H1 (cell line): ENCODE measurements around the gene PDIA2. TPM values are rescaled to one million over a fixed set of nuclear protein-coding genes. Genes with fewer than 3 reads are reported as not detected.

Experiments used
- CTCF ChIA-PET: fragments of 300-600 bp; sonication (Branson Sonifier 250); formaldehyde crosslinking; loops from one replicate; lab custom pipeline; 2021; ENCODE audit not compliant: partially characterized antibody; lab: Charles Lee
- POLR2A ChIA-PET: fragments of 300-600 bp; sonication (Branson Sonifier 250); formaldehyde crosslinking; loops from one replicate; lab custom pipeline; 2021; ENCODE audit warnings: inconsistent platforms; ENCODE audit not compliant: partially characterized antibody; lab: Charles Lee
- DNase-seq, 2 experiments: peaks; one replicate each; pipeline versions ENCODE4 v3.0.0 to v3.0.0-alpha.2; 2010 to 2022; ENCODE audit warnings: low spot score in 2 of 2, low read depth in 1 of 2, mixed read lengths in 1 of 2
- FAIRE-seq: peaks from 2 replicates; lab custom pipeline; 2011; peaks lifted over from hg19 to GRCh38; lab: Jason Lieb, UNC
- H2AFZ ChIP-seq: 2 replicates; pipeline ENCODE4 v1.8.1; 2012; ENCODE audit warnings: low read length, inconsistent platforms
- H2AK5ac ChIP-seq: 2 replicates; pipeline ENCODE4 v1.6.1; 2013; ENCODE audit warnings: low read depth, low read length
- H2BK120ac ChIP-seq: replicated peaks from 2 replicates; pipeline ENCODE3; 2013; ENCODE audit warnings: low read depth, low read length, inconsistent platforms
- H2BK12ac ChIP-seq: 2 replicates; pipeline ENCODE4 v1.6.1; 2013; ENCODE audit warnings: low read depth, low read length
- H2BK15ac ChIP-seq: 2 replicates; pipeline ENCODE4 v1.6.1; 2013; ENCODE audit warnings: low read length
- H2BK20ac ChIP-seq: 2 replicates; pipeline ENCODE4 v1.6.1; 2013; ENCODE audit warnings: low read length
- H2BK5ac ChIP-seq: 2 replicates; pipeline ENCODE4 v1.6.1; 2013; ENCODE audit warnings: low read depth, low read length
- H3K14ac ChIP-seq: 2 replicates; pipeline ENCODE4 v1.6.1; 2013; ENCODE audit warnings: inconsistent platforms; ENCODE audit not compliant: insufficient read length
- H3K18ac ChIP-seq: 2 replicates; pipeline ENCODE4 v1.6.1; 2013; ENCODE audit warnings: low read length; ENCODE audit errors: extremely low read depth
- H3K23ac ChIP-seq: 2 replicates; pipeline ENCODE4 v1.6.1; 2013; ENCODE audit warnings: inconsistent platforms; ENCODE audit not compliant: insufficient read length
- H3K23me2 ChIP-seq: 2 replicates; pipeline ENCODE4 v1.6.1; 2013; ENCODE audit warnings: low read depth, low read length
- H3K27ac ChIP-seq: 2 replicates; pipeline ENCODE4 v1.6.1; 2011; ENCODE audit warnings: low read depth, low read length, inconsistent platforms
- H3K27me3 ChIP-seq, 4 experiments: replicated peaks in 1 of 4; 1 replicate in 1 of 4; 2 replicates in 3 of 4; pipeline versions ENCODE4 v1.6.1 to v1.8.1; 2011 to 2013; ENCODE audit warnings: low read length in 3 of 4, mild to moderate bottlenecking in 3 of 4, inconsistent platforms in 2 of 4, mixed read lengths in 2 of 4, moderate library complexity in 1 of 4; ENCODE audit not compliant: control insufficient read depth in 3 of 4, insufficient read depth in 3 of 4; ENCODE audit errors: extremely low read depth in 1 of 4
- H3K36me3 ChIP-seq, 4 experiments: 2 replicates each; pipeline versions ENCODE4 v1.6.1 to v1.8.1; 2011 to 2013; ENCODE audit warnings: mild to moderate bottlenecking in 4 of 4, low read length in 3 of 4, moderate library complexity in 2 of 4, control low read depth in 1 of 4, inconsistent platforms in 1 of 4; ENCODE audit not compliant: insufficient read depth in 4 of 4, control insufficient read depth in 2 of 4
- H3K4ac ChIP-seq: replicated peaks from 2 replicates; pipeline ENCODE3; 2013; ENCODE audit warnings: low read length, low read depth, mixed read lengths, inconsistent platforms; ENCODE audit not compliant: insufficient read length
- H3K4me1 ChIP-seq, 4 experiments: replicated peaks in 1 of 4; 1 replicate in 1 of 4; 2 replicates in 3 of 4; pipeline versions ENCODE4 v1.6.1 to v1.8.1; 2011 to 2013; ENCODE audit warnings: low read length in 3 of 4, inconsistent platforms in 2 of 4, mixed read lengths in 1 of 4; ENCODE audit not compliant: insufficient read depth in 4 of 4, control insufficient read depth in 3 of 4
- H3K4me2 ChIP-seq, 2 experiments: 2 replicates each; pipeline versions ENCODE4 v1.6.1 to v1.8.1; 2011 to 2013; ENCODE audit warnings: low read depth in 2 of 2, low read length in 2 of 2, control low read depth in 1 of 2, inconsistent platforms in 1 of 2, mild to moderate bottlenecking in 1 of 2; ENCODE audit not compliant: insufficient read depth in 1 of 2
- H3K4me3 ChIP-seq, 4 experiments: fragments of 200-600, 300-600 bp in 1 of 4; sonication (generic), shearing (Covaris generic), sonication (Bioruptor Twin) in 1 of 4; 2 replicates each; pipeline versions ENCODE4 v1.5.1 to v1.8.1; 2011 to 2016; ENCODE audit warnings: low read length in 4 of 4, low read depth in 3 of 4, control low read depth in 2 of 4, inconsistent platforms in 2 of 4, mild to moderate bottlenecking in 2 of 4, mixed read lengths in 1 of 4, moderate library complexity in 1 of 4; ENCODE audit not compliant: insufficient read depth in 2 of 4; ENCODE audit errors: extremely low read depth in 1 of 4
- H3K56ac ChIP-seq: replicated peaks from 2 replicates; pipeline ENCODE3; 2013; ENCODE audit warnings: low read depth, mild to moderate bottlenecking, mixed read lengths, low read length, inconsistent platforms; ENCODE audit not compliant: insufficient read length
- H3K79me1 ChIP-seq: 2 replicates; pipeline ENCODE4 v1.6.1; 2013; ENCODE audit warnings: low read depth, low read length, control low read depth
- H3K79me2 ChIP-seq, 2 experiments: 2 replicates each; pipeline versions ENCODE4 v1.6.1 to v1.8.1; 2012 to 2013; ENCODE audit warnings: low read length in 2 of 2, mild to moderate bottlenecking in 2 of 2, inconsistent platforms in 1 of 2; ENCODE audit not compliant: insufficient read depth in 2 of 2, control insufficient read depth in 1 of 2
- H3K9ac ChIP-seq, 4 experiments: replicated peaks in 1 of 4; 1 replicate in 1 of 4; 2 replicates in 3 of 4; pipeline versions ENCODE4 v1.6.1 to v1.8.1; 2011 to 2013; ENCODE audit warnings: low read depth in 3 of 4, low read length in 3 of 4, control low read depth in 2 of 4, mild to moderate bottlenecking in 2 of 4, moderate library complexity in 2 of 4, inconsistent platforms in 1 of 4; ENCODE audit errors: extremely low read depth in 1 of 4
- H3K9me3 ChIP-seq, 2 experiments: 2 replicates each; pipeline versions ENCODE4 v1.6.1 to v1.8.1; 2012 to 2013; ENCODE audit warnings: mild to moderate bottlenecking in 2 of 2, moderate library complexity in 2 of 2, control low read depth in 1 of 2, inconsistent platforms in 1 of 2, low read depth in 1 of 2, low read length in 1 of 2, mixed read lengths in 1 of 2; ENCODE audit not compliant: insufficient read depth in 2 of 2
- H4K20me1 ChIP-seq, 2 experiments: replicated peaks in 1 of 2; 2 replicates each; pipeline versions ENCODE3 to v1.8.1; 2011 to 2013; ENCODE audit warnings: inconsistent platforms in 2 of 2, low read length in 2 of 2, mild to moderate bottlenecking in 1 of 2; ENCODE audit not compliant: insufficient read depth in 2 of 2, control insufficient read depth in 1 of 2
- H4K5ac ChIP-seq: 2 replicates; pipeline ENCODE4 v1.6.1; 2013; ENCODE audit warnings: low read length, low read depth, mixed read lengths, inconsistent platforms; ENCODE audit not compliant: insufficient read length
- H4K8ac ChIP-seq: 2 replicates; pipeline ENCODE4 v1.8.0; 2013; ENCODE audit warnings: mild to moderate bottlenecking, moderate library complexity, low read length, inconsistent platforms; ENCODE audit not compliant: insufficient read depth; ENCODE audit errors: extremely low read depth
- H4K91ac ChIP-seq: replicated peaks from 2 replicates; pipeline ENCODE3; 2013; ENCODE audit warnings: low read length, mixed read lengths, inconsistent platforms; ENCODE audit not compliant: insufficient read length
- ATF3 ChIP-seq: IDR thresholded peaks from 2 replicates; pipeline ENCODE4 v1.6.1; 2011; ENCODE audit warnings: low read depth, mild to moderate bottlenecking, low read length; ENCODE audit not compliant: insufficient read depth
- BCL11A ChIP-seq, 2 experiments: IDR thresholded peaks; one replicate each; pipeline ENCODE4 v1.6.1; 2011; ENCODE audit warnings: low read depth in 2 of 2, low read length in 2 of 2, mild to moderate bottlenecking in 2 of 2
- CBX8 ChIP-seq: fragments of 300-800, 300-1000 bp; sonication (generic); IDR thresholded peaks from 2 replicates; pipeline ENCODE4 v1.7.1; 2016; ENCODE audit warnings: low read depth, low read length, borderline replicate concordance
- CEBPB ChIP-seq: IDR thresholded peaks from 2 replicates; pipeline ENCODE4 v1.6.1; 2012; ENCODE audit warnings: low read depth, low read length
- HDAC6 ChIP-seq: IDR thresholded peaks from one replicate; pipeline ENCODE4 v1.7.1; 2012; ENCODE audit warnings: low read depth, mild to moderate bottlenecking, inconsistent platforms, low read length, moderate library complexity
- JUND ChIP-seq: IDR thresholded peaks from 2 replicates; pipeline ENCODE4 v1.6.1; 2011; ENCODE audit warnings: mild to moderate bottlenecking, improper control_type of control experiment, low read length
- KDM1A ChIP-seq: fragments of 200-600, 300-600 bp; sonication (generic); IDR thresholded peaks from 2 replicates; pipeline ENCODE4 v1.7.1; 2016; ENCODE audit warnings: mild to moderate bottlenecking, low read length, borderline replicate concordance
- SAP30 ChIP-seq: fragments of 300-600 bp; sonication (generic); IDR thresholded peaks from 2 replicates; pipeline ENCODE4 v1.7.1; 2012; ENCODE audit warnings: low read length, moderate library complexity, mild to moderate bottlenecking, inconsistent platforms; ENCODE audit not compliant: insufficient read depth, insufficient replicate concordance
- TEAD4 ChIP-seq: IDR thresholded peaks from 2 replicates; pipeline ENCODE4 v1.6.1; 2012; ENCODE audit warnings: low read depth, low read length, inconsistent platforms, mixed read lengths
- YY1 ChIP-seq: IDR thresholded peaks from 2 replicates; pipeline ENCODE4 v1.6.1; 2011; ENCODE audit warnings: low read depth, mild to moderate bottlenecking, low read length
- WGBS, 2 experiments: shearing (Covaris generic) in 1 of 2; methylation state at CpG; one replicate each; pipeline versions ENCODE4 v1.1.6 to v1.1.7; 2013 to 2015; ENCODE audit warnings: low lambda C conversion rate in 2 of 2, mixed read lengths in 2 of 2, inconsistent platforms in 1 of 2, low coverage in 1 of 2, missing lambda C conversion rate in 1 of 2; ENCODE audit not compliant: insufficient replicate concordance in 2 of 2, insufficient coverage in 1 of 2, insufficient read length in 1 of 2; ENCODE audit errors: extremely low coverage in 1 of 2, missing lambda C conversion rate in 1 of 2; 5-methylcytosine and 5-hydroxymethylcytosine counted together
- polyA plus RNA-seq, 7 experiments: library from polyadenylated mRNA; depleted of rRNA in 3 of 7; stranded (reverse) in 5 of 7; unstranded in 2 of 7; fragments of >200 nt in 5 of 7; fragments of 200-250 nt in 2 of 7; gene quantifications; 1 replicate in 5 of 7; 2 replicates in 1 of 7; 4 replicates in 1 of 7; pipeline versions ENCODE4 v1.2.1 to v1.2.3, GENCODE V29; 2011 to 2013; ENCODE audit warnings: missing spikeins in 2 of 7, mixed read lengths in 2 of 7
- total RNA-seq: library from RNA; stranded (reverse); fragmentation: NEBNext Ultra II Directional; extraction: Animal tissue kit (Norgen Biotek cat#: 25700); gene quantifications from 2 replicates; pipeline ENCODE4 v1.2.1, GENCODE V29; 2021

The PDIA2 gene
- total and polyA plus RNA-seq, 2 of the 8 experiments (the other 6 are each of a cell fraction or from before 2014, with no cell fraction given), result 0.34 to 0.50 TPM

DNA sequence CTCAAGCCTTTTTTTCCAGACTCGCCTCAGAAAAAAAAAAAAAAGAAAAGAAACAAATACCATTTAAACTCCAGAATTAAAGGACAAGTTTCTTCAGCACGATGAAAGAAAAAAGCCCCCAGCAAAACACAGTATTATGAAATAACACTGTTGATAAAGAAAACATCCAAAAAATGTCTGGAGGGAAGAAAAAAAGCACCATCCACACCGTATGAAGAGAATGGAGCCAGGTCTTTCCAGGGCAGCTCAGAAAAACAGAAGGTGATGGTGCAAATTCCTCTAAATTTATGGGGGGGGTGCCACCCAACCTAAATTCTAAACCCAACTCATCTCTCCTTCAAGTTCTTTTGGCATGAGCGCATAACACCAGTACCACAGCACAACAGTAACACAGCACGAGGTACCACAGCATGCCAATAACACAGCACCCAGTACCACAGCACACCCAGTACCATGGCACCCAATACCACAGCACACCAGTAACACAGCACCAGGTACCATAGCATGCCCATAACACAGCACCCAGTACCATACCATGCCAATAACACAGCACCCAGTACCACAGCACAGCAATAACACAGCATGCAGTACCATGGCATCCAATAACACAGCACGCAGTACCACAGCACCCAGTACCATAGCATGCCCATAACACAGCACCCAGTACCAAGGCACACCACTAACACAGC is 50.6 kb downstream of the PDIA2 start:
- Histone ChIP-seq H3K36me3 (no peaks in the 10 kb centered on the region), H4K5ac (no peak overlapping the region), H2AFZ (no peak overlapping the region), H4K91ac (peak overlapping the region; percentile 65), H3K14ac (no peak overlapping the region), H4K8ac (no peak overlapping the region), H2BK20ac (no peak overlapping the region), H3K79me1 (peaks cover 29% of the 10 kb centered on the region), H3K23ac (no peak overlapping the region), H3K9ac (no peak overlapping the region), H3K4me1 (peaks cover 0 to 3% (median 0%) of the 10 kb centered on the region in 4 experiments; a peak in 1 of 7 replicates), H3K79me2 (peaks cover 39 to 89% of the 10 kb centered on the region in 2 experiments), H3K9me3 (no peaks in the 10 kb centered on the region), H2AK5ac (peak overlapping the region; percentile 45; the same call in 1 of the 2 replicates), H3K18ac (no peak overlapping the region), H3K4ac (no peak overlapping the region), H3K4me2 (no peak overlapping the region), H3K56ac (no peak overlapping the region), H2BK15ac (no peak overlapping the region), H3K27me3 (no peaks in the 10 kb centered on the region), H3K27ac (no peak overlapping the region), H4K20me1 (peaks cover 11 to 34% of the 10 kb centered on the region in 2 experiments), H2BK5ac (no peak overlapping the region), H3K23me2 (no peaks in the 10 kb centered on the region), H2BK120ac (no peak overlapping the region), H2BK12ac (no peak overlapping the region), H3K4me3 (no peak overlapping the region)
- FAIRE-seq, result no peak
- WGBS, 2 experiments, result 90% methylated on average over 6 of the region's 6 CpGs; no CpG with 5 or more reads in 1 of the 2 experiments
- ChIA-PET CTCF (interaction anchor here (1.4 kb wide), 1 partner anchor 28 kb away, joined by 4 read pairs; no protein-coding TSS in a partner anchor), POLR2A (no interaction called here)
- TF ChIP-seq CBX8 (no peak), ATF3 (no peak), SAP30 (no peak), HDAC6 (no peak), TEAD4 (no peak), BCL11A (IDR thresholded peaks at IDR 0.05; ENCODE audit: low read depth in 2 of 2, low read length in 2 of 2) (no peak), YY1 (no peak), JUND (no peak), CEBPB (no peak), KDM1A (no peak)
- no peak for DNase-seq
